ENCODE results near the gene FBXO45.
"Not testable (repeated sequence)": the region's sequence is repeated elsewhere in the genome, so short reads cannot be mapped to it uniquely, and the experiment has no call there.

Gene FBXO45

DNA sequence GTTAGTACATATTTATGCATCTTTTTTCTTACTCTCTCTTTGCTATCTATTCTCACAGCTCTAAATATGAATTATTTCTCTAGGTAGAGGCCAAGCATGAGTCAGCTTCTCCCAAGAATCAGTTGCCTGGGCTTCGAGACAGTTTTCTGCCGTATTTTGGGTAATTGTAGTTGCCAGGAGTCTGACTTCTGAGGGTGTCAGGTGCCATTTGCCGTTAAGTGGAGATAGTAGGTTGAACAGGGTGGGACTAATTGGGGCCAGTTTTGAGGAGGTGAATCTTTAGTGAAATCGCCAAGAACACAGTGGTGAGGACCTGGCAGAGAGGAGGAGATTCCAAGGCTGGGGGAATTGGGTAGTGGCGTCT lies 63.2 kb downstream of the FBXO45 start:
- peak overlapping the region; percentile 56 for H3K4me3 ChIP-seq (ENCODE audit: low read depth, low read length)
- TF ChIP-seq, protein P1, sequence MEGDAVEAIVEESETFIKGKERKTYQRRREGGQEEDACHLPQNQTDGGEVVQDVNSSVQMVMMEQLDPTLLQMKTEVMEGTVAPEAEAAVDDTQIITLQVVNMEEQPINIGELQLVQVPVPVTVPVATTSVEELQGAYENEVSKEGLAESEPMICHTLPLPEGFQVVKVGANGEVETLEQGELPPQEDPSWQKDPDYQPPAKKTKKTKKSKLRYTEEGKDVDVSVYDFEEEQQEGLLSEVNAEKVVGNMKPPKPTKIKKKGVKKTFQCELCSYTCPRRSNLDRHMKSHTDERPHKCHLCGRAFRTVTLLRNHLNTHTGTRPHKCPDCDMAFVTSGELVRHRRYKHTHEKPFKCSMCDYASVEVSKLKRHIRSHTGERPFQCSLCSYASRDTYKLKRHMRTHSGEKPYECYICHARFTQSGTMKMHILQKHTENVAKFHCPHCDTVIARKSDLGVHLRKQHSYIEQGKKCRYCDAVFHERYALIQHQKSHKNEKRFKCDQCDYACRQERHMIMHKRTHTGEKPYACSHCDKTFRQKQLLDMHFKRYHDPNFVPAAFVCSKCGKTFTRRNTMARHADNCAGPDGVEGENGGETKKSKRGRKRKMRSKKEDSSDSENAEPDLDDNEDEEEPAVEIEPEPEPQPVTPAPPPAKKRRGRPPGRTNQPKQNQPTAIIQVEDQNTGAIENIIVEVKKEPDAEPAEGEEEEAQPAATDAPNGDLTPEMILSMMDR (IDR thresholded peaks at IDR 0.05; ENCODE audit: low read depth, low read length, missing control alignments): no peak
- no peak for DNase-seq (ENCODE audit: low read depth)
- in situ Hi-C loops (cut with HindIII; ENCODE audit: low sequenced_read_pairs): loop anchor here (10.0 kb wide), 1 partner anchor 63 kb away; no protein-coding TSS in a partner anchor

DNA sequence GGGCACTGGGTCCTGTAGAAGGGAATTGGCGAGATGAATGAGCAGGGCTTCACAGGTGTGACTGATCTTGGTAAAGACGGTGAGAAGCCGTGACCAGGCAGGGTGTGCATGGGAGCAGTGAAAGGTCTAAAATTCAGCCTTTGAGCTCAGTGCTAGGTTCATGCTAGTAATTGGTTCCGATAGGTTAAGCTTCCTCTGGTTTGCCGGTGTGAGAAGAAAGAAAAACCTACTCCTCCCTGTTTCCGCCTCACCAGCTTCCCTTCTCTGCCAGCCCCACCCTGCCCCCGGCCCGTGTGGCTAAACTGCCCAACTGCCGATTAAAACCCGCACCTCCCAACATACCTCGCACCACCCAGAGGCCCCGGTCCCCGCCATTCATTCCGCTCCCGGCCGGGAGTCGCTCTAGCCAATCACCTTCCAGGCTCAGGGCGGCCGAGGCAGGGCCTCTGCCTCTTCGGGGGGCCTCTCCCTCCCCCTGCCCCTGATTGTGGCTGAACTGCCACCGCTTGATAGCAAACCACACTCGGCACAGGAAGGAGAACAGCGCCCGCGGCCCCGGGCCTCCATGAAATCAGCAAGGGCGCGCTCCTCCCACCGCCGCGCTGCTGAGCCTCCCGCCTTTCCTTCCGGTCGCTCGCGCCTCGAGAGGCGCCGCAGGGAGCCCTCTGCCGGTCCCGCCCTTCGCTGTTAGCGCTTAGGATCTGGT lies 63.7 kb downstream of the FBXO45 start:
- TF ChIP-seq, protein P1 (IDR thresholded peaks at IDR 0.05; ENCODE audit: low read depth, low read length, missing control alignments): no peak
- in situ Hi-C loops (cut with HindIII; ENCODE audit: low sequenced_read_pairs): loop anchor here (10.0 kb wide), 1 partner anchor 63 kb away; no protein-coding TSS in a partner anchor
- peak overlapping the region; percentile 56 for H3K4me3 ChIP-seq (ENCODE audit: low read depth, low read length)
- no peak for DNase-seq (ENCODE audit: low read depth)

DNA sequence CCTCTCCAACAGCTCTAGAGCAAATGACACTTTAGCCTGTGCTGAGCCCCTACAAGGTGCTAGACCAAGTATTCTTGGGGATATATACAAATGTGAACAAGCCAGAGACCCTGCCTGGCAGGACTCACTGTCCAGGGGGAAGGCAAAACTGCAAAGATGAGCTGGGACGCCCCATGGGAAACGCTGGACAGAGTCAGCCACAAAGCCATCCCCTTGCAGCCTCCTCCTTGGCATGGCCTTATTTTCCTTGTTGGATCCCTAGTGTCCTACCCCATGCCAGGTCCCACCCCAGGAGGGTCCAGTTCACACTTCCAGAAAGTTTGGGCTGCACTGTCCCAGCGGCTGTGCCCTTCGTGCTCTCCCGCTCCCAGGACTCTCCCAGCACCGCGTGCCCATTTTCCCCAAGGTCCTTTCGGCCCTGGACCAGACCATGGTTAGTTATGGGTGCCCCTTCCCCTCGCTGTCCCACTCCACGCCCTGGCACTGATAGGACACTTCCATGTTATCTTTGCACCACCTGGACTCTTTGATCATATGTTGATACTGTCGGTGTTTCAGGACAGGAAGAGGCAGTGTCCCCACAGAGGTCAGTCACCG lies 65.2 kb downstream of the FBXO45 start:
- no peak overlapping the region for H3K4me3 ChIP-seq (ENCODE audit: low read depth, low read length)
- TF ChIP-seq, protein P1 (IDR thresholded peaks at IDR 0.05; ENCODE audit: low read depth, low read length, missing control alignments): no peak
- in situ Hi-C loops (cut with HindIII; ENCODE audit: low sequenced_read_pairs): loop anchor here (10.0 kb wide), 1 partner anchor 61 kb away; no protein-coding TSS in a partner anchor

DNA sequence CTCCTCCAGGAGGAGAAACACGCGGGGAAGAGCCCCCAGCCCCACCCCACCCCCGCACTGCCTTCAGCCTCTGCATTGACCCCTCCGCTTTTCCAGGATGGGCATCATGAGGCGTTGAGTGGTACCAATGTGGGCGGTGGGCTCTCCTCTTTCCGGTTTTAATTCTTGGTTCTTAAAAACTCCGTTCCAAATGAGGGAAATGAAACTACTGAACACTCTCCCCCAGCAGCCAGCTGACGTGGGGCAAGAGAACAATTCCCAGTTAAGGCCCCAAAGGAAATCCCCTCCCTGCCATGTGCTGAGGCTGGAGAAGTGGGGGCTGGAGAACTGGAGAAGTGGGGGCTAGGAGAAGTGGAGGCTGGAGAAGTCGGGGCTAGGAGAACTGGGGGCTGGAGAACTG lies 65.8 kb downstream of the FBXO45 start:
- H3K4me3 ChIP-seq (ENCODE audit: low read depth, low read length): no peak overlapping the region
- DNase-seq (ENCODE audit: low read depth): no peak
- in situ Hi-C loops (cut with HindIII; ENCODE audit: low sequenced_read_pairs): loop anchor here (10.0 kb wide), 1 partner anchor 61 kb away; no protein-coding TSS in a partner anchor
- TF ChIP-seq, protein P1 (IDR thresholded peaks at IDR 0.05; ENCODE audit: low read depth, low read length, missing control alignments): no peak

More for the DNA sequence above, 65.2 kb downstream of the FBXO45 start:
- no peak for DNase-seq (ENCODE audit: low read depth)

DNA sequence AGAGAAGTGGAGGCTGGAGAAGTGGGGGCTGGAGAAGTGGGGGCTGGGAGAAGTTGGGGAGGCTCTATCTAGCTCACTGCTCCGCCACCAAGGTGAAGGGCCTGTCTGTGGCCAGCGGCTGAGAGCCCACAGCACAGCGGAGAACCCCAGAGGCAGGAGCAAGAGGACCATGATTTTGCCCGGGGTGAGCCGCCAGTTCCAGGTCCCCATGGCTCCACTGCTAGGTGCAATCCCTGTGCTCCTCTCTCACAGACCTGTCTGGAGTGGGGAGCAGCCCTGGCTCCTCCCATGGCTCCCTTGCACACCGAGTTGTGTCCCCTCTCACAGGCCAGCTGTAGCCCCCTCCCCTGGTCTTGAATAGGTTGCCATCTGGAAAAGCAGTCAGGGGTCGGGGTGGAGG lies 66.4 kb downstream of the FBXO45 start:
- TF ChIP-seq, protein P1 (IDR thresholded peaks at IDR 0.05; ENCODE audit: low read depth, low read length, missing control alignments): no peak
- no peak overlapping the region for H3K4me3 ChIP-seq (ENCODE audit: low read depth, low read length)
- in situ Hi-C loops (cut with HindIII; ENCODE audit: low sequenced_read_pairs): loop anchor here (10.0 kb wide), 1 partner anchor 60 kb away; no protein-coding TSS in a partner anchor
- DNase-seq (ENCODE audit: low read depth): no peak

DNA sequence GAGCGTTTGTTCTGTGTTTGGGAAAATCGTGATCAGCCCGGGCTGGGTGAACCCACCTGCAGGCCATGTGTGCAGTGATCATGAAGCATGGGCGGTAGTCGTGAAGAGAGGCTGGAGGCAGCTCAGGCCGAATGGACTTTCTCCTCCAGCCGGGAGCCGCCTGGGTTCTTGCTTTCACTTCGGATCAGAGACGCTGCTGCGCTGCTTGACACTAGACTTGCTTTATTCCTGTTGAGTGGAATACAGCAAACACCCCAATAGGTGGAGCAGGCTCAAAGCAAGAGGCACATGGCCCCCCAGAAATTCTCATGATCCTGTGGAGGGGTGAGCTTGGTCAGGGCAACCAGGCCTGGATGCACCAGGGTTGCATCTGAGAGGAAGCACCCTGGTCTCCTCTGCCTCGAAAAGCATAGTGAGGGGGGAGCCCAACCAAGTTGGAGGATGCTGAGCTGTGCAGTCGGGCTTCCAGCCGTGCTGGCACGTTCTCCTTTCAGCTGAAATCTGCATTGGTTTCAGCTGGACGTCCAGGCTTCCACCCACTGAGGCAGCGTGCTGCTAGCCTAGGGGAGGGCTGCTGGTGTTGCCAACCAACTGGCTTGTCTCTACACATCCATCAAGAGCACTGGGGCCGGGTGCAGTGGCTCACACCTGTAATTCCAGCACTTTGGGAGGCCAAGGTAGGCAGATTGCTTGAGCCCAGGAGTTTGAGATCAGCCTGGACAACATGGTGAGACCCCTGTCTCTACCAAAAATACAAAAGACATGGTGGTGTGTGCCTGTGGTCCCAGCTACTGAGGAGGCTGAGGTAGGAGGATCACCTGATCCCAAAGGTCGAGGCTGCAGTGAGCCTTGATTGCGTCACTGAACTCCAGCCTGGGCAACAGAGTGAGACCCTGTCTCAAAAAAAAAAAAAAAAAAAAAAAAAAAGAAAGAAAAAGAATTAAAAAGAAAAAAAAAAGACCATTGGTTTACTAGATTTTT lies 68.2 kb downstream of the FBXO45 start:
- in situ Hi-C loops (cut with HindIII; ENCODE audit: low sequenced_read_pairs): loop anchor here (10.0 kb wide), 1 partner anchor 58 kb away; no protein-coding TSS in a partner anchor
- DNase-seq (ENCODE audit: low read depth): no peak
- no peak overlapping the region for H3K4me3 ChIP-seq (ENCODE audit: low read depth, low read length)
- TF ChIP-seq, protein P1 (IDR thresholded peaks at IDR 0.05; ENCODE audit: low read depth, low read length, missing control alignments): no peak

DNA sequence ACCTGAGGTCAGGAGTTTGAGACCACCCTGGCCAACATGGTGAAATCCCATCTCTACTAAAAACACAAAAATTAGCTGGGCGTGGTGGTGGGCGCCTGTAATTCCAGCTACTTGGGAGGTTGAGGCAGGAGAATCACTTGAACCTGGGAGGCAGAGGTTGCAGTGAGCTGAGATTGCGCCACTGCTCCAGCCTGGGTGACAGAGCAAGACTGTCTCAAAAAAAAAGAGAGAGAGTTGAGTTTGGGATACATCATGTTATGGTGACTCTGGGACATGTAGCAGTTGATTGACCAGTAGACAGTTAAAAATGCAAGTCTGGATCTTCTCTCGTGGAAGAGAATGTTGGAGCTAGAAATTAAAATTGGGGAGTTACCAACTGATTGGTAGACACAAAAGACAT lies 69.5 kb downstream of the FBXO45 start:
- H3K4me3 ChIP-seq (ENCODE audit: low read depth, low read length); DNase-seq (ENCODE audit: low read depth): not testable (repeated sequence)
- in situ Hi-C loops (cut with HindIII; ENCODE audit: low sequenced_read_pairs): loop anchor here (10.0 kb wide), 1 partner anchor 57 kb away; no protein-coding TSS in a partner anchor

All from astrocyte of the cerebellum (primary cell).